ENCODE measurements around the gene PET100.

Gene PET100

DNA sequence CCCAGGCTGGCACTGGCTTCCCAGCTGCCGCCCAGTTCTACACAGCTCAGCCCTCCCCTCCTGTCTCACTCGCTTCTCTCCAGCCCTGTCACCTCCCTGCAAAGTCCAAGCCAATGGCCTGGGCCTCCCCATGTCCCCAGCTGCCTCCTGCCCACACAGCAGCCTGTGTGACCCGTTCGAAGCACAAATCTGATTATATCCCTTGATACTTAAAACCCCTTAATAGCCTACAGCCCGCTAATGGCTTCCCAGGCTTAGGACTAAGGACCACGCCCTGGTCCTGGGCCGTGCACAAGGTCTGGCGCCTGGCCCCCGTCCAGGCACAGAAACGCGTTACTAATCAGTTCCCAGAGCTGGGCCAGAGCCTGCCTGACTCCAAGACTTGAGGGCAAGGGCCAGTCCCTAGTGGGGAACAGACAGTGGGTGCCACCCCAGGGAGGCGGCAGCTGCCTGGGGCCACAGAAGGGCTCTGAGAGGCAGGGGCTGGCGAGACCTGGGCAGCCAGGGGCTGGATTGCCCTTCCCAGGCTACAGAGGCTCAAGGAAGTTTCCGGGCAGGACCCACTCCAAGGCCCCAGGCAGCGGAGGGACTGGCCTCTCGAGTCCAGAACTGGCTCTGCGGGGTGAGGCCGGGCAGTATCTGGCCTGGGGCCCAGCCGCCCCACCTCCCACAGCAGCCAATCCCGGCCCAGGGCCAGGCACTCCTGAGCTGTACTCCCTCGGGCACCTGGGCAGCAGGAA is 10.7 kb upstream of the PET100 start:
- no peaks in the 10 kb centered on the region for H3K9me3 Mint-ChIP-seq
- no peak overlapping the region for H3K4me3 Mint-ChIP-seq
- H3K27ac Mint-ChIP-seq: peak overlapping the region; percentile 70
- H3K4me1 Mint-ChIP-seq: peaks cover 3 to 10% of the 10 kb centered on the region in 2 donors
- H3K27me3 Mint-ChIP-seq: no peaks in the 10 kb centered on the region
- ATAC-seq (replicated peaks) (no peak), DNase-seq (no peak)
- H3K36me3 Mint-ChIP-seq: peaks cover 46 to 56% of the 10 kb centered on the region in 2 donors

DNA sequence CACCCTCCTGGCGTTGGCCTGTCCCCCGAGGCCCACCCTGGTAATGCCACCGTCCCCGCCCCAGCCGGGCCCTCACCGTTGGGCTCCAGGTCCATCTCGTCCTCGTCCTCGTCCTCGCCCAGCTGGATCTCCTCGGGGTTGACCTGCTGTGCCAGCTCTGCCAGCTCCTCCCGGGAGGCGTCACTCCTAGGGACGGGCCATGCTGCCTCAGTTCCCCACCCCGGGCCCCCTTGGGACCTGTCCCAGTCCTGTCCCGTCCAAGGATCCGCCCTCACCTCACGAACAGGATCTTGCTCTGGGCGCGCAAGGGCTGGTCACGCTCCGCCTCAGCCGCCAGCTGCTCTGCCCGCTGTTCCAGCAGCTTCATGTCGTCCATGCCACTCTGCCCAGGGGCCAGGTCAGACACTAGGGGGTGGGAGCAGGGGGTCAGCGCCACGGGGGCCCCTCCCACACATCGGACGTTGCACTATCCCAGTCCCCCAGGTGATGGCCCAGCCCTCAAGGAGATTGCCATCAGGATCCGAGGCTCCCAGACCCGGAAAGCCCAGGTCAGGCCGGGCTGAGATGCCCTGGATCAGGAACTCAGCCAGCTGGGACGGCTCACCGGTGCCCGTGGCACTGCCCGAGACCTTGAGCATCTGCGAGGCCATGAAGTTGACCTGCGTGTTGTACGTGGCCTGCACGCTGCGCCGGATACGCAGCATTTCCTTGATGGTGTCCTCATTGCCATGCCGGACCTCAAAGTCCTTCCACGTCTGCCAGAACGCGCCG is 9.7 kb upstream of the PET100 start:
- Mint-ChIP-seq H3K27ac (peak overlapping the region; percentile 47), H3K4me1 (peaks cover 5 to 10% of the 10 kb centered on the region in 2 donors), H3K4me3 (no peak overlapping the region), H3K27me3 (no peaks in the 10 kb centered on the region), H3K36me3 (peaks cover 52 to 61% of the 10 kb centered on the region in 2 donors), H3K9me3 (no peaks in the 10 kb centered on the region)
- DNase-seq (no peak), ATAC-seq (replicated peaks) (no peak)

GRCh38 chr19:7620442-7621412 is 8.9 kb upstream of the PET100 start:
- H3K27me3 Mint-ChIP-seq: no peaks in the 10 kb centered on the region
- peaks cover 5 to 10% of the 10 kb centered on the region in 2 donors for H3K4me1 Mint-ChIP-seq
- peaks cover 55 to 65% of the 10 kb centered on the region in 2 donors for H3K36me3 Mint-ChIP-seq
- H3K9me3 Mint-ChIP-seq: no peaks in the 10 kb centered on the region
- no peak overlapping the region for H3K27ac Mint-ChIP-seq
- ATAC-seq (replicated peaks) (no peak), DNase-seq (no peak)
- H3K4me3 Mint-ChIP-seq: no peak overlapping the region

DNA sequence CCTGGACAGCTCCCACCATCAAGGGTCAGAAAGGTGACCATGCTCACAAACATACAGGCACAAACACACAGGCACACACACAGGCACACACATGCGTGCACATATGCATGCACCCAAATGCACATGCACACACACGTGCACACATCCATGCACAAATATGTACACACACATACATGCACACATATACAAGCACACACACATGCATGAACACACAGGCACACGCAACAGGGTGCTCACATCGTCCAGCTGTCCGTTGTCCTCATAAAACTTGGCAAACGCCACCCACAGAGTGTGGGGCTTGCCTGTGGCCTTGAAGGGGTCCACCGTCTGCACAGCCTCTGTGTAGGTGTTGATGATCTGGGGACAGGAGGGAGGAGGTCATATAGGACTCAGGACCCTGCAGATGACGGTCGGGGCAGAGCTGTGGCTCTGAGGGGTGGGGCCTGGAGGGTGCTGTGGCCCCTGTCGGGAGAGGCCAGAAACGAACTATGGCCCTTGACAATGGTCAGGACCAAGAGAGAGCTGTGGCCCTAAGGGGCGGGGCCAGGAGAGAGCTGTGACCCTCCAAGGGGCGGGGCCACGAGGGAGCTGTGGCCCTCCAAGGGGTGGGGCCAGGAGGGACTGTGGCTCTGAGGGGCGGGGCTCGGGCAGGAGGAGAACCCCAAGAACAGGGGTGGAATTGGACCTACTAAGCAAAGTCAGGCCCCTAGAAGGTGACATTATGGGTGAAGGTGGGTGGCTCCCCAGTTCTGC is 6.5 kb upstream of the PET100 start:
- Mint-ChIP-seq H3K4me3 (no peak overlapping the region), H3K4me1 (peaks cover 11 to 17% of the 10 kb centered on the region in 2 donors), H3K27me3 (no peaks in the 10 kb centered on the region), H3K9me3 (no peaks in the 10 kb centered on the region), H3K27ac (no peak overlapping the region), H3K36me3 (peaks cover 45 to 54% of the 10 kb centered on the region in 2 donors)
- DNase-seq (no peak), ATAC-seq (replicated peaks) (peak; percentile 44 to 47)

GRCh38 chr19:7623725-7624603 is 5.6 kb upstream of the PET100 start:
- H3K36me3 Mint-ChIP-seq: peaks cover 36 to 47% of the 10 kb centered on the region in 2 donors
- no peaks in the 10 kb centered on the region for H3K9me3 Mint-ChIP-seq
- peaks cover 15 to 25% of the 10 kb centered on the region in 2 donors for H3K4me1 Mint-ChIP-seq
- peak overlapping the region; percentile 34 for H3K27ac Mint-ChIP-seq
- ATAC-seq (replicated peaks): no peak
- DNase-seq: no peak
- no peak overlapping the region for H3K4me3 Mint-ChIP-seq
- no peaks in the 10 kb centered on the region for H3K27me3 Mint-ChIP-seq

- H3K9me3 Mint-ChIP-seq: no peaks in the 10 kb centered on the region
- peak overlapping the region; percentile 3 for H3K27ac Mint-ChIP-seq
- H3K36me3 Mint-ChIP-seq: peaks cover 37 to 52% of the 10 kb centered on the region in 2 donors
- no peak for ATAC-seq (replicated peaks)
- peaks cover 21 to 34% of the 10 kb centered on the region in 2 donors for H3K4me1 Mint-ChIP-seq
- H3K27me3 Mint-ChIP-seq: no peaks in the 10 kb centered on the region
- no peak overlapping the region for H3K4me3 Mint-ChIP-seq
- no peak for DNase-seq
Measured at GRCh38 chr19:7624810-7625209, 4.8 kb upstream of the PET100 start.

DNA sequence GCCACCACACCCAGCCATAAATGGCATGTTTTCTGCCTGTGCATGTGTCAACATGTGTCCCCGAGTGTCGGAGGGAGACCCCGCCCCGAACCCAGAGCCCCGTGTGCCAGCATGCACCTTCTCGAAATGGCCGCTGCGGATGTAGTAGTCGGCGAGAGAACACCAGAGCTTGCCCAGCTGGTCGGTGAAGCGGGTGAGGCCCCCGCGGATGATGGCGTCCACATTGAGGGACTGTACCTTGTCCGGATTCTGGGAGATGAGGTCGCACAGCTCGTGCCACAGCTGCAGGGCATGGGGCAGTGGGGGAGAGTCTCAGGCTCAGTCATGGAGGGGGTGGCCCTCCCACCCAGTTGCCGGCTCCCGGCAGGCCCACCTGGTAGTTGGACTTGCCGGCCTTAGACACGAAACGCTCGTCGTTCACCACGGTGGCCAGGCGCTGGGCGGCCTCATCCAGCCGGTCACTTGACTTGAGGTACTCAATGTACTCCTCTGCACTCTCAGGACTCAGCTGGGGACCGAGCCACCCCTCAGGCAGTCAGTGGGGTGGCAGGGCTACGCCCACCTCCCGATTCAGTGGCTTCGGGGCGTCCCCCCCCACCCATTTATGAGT is 3.7 kb upstream of the PET100 start:
- Mint-ChIP-seq H3K4me3 (no peak overlapping the region), H3K9me3 (no peaks in the 10 kb centered on the region), H3K27me3 (no peaks in the 10 kb centered on the region), H3K36me3 (peaks cover 32 to 48% of the 10 kb centered on the region in 2 donors), H3K4me1 (peaks cover 28 to 44% of the 10 kb centered on the region in 2 donors), H3K27ac (no peak overlapping the region)
- no peak for DNase-seq
- ATAC-seq (replicated peaks): no peak

DNA sequence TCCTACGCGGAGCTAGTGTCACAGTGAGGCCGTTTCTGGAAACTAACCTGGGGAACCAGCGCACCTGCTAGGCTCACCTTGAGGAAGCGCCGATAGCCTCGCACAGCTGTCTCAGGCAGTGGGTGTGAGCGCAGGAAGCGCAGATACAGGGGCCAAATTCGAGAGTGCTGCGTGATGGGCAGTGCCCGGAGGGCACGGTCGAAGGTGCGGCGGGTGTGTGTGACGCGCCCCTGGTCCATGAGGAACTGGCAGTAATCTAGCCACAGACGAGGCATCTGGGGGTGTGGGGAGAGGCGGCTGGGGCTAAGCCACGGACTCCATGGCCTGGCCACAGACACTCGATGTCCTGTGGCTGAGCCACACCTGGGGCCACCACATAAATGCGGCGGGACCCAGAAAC is 2.4 kb upstream of the PET100 start:
- Mint-ChIP-seq H3K27me3 (no peaks in the 10 kb centered on the region), H3K4me3 (peak overlapping the region in 1 of 2 donors; percentile 14), H3K36me3 (peaks cover 36 to 43% of the 10 kb centered on the region in 2 donors), H3K9me3 (no peaks in the 10 kb centered on the region), H3K27ac (no peak overlapping the region), H3K4me1 (peaks cover 32 to 57% of the 10 kb centered on the region in 2 donors)
- no peak for ATAC-seq (replicated peaks)
- no peak for DNase-seq

- peak overlapping the region; percentile 96 for H3K27ac Mint-ChIP-seq
- H3K36me3 Mint-ChIP-seq: peaks cover 39 to 43% of the 10 kb centered on the region in 2 donors
- no peaks in the 10 kb centered on the region for H3K27me3 Mint-ChIP-seq
- ATAC-seq (replicated peaks) (no peak), DNase-seq (no peak)
- H3K4me1 Mint-ChIP-seq: peaks cover 35 to 59% of the 10 kb centered on the region in 2 donors
- no peaks in the 10 kb centered on the region for H3K9me3 Mint-ChIP-seq
- H3K4me3 Mint-ChIP-seq: peak overlapping the region; percentile 96 to 97
Measured at GRCh38 chr19:7628589-7629311, 843 bp upstream of the PET100 start.

DNA sequence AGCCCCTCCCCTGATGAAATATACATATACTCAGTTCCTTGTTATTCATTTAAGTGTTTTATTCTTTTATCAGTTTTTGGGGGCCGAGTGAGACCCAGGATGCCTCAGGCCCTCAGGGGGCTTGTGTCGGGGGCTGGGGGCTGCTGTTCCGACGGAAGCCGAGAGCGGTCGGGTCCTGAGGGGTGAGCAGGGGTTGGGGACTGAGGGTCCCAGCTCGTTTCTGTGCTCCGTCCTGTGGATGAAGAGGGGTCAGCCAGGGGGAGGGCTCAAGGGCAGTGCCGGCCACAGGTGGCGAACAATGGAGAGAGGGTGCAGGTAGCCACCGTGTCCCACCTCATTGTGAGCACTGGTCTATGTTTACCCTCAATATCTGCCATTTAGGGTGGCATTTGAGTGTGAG is 2.0 kb downstream of the PET100 start:
- H3K9me3 Mint-ChIP-seq: no peaks in the 10 kb centered on the region
- no peak for ATAC-seq (replicated peaks)
- peaks cover 44 to 76% of the 10 kb centered on the region in 2 donors for H3K4me1 Mint-ChIP-seq
- no peaks in the 10 kb centered on the region for H3K27me3 Mint-ChIP-seq
- H3K36me3 Mint-ChIP-seq: peaks cover 31 to 38% of the 10 kb centered on the region in 2 donors
- no peak overlapping the region for H3K27ac Mint-ChIP-seq
- peak overlapping the region in 1 of 2 donors; percentile 6 for H3K4me3 Mint-ChIP-seq
- no peak for DNase-seq

- peaks cover 43 to 81% of the 10 kb centered on the region in 2 donors for H3K4me1 Mint-ChIP-seq
- peak overlapping the region in 1 of 2 donors; percentile 18 for H3K4me3 Mint-ChIP-seq
- no peak for ATAC-seq (replicated peaks)
Measured at GRCh38 chr19:7632340-7633203, 3.0 kb downstream of the PET100 start.

More at GRCh38 chr19:7632340-7633203, 3.0 kb downstream of the PET100 start:
- peaks cover 30 to 33% of the 10 kb centered on the region in 2 donors for H3K36me3 Mint-ChIP-seq
- peak overlapping the region; percentile 10 for H3K27ac Mint-ChIP-seq
- H3K9me3 Mint-ChIP-seq: no peaks in the 10 kb centered on the region
- H3K27me3 Mint-ChIP-seq: no peaks in the 10 kb centered on the region
- no peak for DNase-seq
